NCI-H345 treated with DMSO at 0.1 percent for 48 hours (cell line): ENCODE measurements around the gene CARNS1.

Experiments used
- DNase-seq: peaks from one replicate; lab custom pipeline; 2025; ENCODE audit not compliant: unreplicated experiment; lab: John Stamatoyannopoulos, UW

CARNS1 gene

DNA sequence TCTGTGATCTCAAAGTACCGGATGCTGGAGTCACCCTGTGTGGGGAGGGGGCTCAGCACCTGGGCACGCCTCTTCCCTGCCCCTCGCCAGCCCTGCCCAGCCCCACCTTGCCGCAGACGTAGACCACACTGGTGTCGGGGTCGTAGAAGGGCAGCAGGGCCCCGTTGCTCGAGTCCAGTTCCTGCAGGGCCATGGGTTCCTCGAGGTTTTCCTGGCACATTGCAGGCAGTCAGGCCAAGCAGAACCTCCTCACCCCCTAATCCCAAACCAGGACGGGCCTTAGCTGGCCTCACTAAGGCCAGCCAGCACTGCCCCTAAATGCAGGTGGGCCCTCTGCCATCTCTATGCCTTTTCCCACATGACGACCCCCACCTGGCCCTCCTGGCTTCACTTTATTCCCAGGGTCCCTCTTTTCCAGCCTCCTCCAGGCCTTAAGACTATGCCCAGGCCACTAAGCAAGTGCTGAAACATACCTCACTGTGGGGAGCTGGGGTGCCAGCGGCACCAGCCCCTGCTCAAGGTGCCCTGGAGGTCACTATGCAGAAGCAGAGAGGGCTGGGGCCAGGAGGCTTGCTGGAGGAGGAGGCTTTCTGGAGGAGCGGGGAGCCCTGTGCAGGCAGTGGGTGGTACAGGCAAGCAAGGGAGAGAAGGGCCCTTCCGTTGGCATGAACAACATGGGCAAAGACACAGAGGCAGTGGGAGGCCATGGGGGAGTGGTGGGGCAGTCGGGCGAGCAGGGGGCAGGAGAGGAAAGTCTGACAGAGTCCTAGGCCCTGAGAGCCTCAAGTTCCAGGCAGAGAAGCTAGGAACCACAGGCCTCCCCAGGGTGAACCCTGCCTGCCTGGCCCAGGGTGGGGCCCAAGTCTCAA, 25.0 kb downstream of the CARNS1 start:
- DNase-seq = no peak

DNA sequence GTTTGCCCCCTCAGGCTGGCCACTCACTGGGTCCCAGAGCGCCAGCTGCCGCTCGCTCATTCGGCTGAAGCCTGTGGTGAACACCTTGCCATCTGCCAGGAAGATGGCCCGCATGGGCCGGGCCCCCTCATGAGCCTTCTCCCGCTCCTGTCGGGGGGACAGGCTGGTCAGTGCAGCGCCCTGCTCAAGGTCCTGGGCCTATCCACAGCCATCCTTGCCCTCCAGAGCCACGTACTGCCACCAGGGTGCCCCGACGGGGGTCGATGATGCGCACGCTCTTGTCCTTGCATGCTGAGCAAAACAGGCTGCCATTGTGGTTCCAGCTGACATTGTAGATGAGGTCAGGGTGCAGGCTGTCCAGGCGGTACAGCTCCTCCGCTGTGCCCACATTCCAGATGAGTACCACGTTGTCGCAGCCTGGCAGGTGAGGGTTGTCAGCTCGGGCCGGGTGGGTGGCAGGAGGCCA, 25.7 kb downstream of the CARNS1 start:
- no peak for DNase-seq

DNA sequence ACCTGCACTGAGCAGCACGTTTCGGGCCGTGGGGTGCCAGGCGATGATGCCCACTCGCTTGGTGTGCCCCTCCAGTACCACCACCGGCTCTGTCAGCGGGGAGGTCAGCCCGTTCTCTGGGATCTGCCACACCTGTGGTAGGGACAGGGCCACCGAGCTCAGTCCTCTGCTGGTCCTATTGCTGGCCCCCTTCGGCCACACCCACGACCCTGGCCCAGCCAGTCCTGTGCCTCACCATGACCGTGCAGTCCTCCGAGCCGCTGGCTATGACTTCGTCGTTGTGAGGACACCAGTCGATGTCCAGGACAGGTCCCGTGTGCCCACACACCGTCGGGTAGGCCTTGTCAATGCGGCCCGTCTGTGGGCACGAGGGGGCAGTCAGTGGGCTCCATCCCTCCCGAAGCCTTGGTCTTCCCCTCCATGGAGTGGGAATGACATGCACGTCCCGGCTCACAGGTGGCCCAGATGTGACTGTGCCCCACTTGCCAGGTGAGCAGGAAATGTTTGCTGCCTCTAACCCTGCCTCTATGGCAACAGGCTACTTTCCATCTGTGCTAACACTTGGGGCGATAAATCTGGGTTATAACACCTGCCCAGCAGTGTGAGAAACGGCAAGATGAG, 26.4 kb downstream of the CARNS1 start:
- DNase-seq = no peak

DNA sequence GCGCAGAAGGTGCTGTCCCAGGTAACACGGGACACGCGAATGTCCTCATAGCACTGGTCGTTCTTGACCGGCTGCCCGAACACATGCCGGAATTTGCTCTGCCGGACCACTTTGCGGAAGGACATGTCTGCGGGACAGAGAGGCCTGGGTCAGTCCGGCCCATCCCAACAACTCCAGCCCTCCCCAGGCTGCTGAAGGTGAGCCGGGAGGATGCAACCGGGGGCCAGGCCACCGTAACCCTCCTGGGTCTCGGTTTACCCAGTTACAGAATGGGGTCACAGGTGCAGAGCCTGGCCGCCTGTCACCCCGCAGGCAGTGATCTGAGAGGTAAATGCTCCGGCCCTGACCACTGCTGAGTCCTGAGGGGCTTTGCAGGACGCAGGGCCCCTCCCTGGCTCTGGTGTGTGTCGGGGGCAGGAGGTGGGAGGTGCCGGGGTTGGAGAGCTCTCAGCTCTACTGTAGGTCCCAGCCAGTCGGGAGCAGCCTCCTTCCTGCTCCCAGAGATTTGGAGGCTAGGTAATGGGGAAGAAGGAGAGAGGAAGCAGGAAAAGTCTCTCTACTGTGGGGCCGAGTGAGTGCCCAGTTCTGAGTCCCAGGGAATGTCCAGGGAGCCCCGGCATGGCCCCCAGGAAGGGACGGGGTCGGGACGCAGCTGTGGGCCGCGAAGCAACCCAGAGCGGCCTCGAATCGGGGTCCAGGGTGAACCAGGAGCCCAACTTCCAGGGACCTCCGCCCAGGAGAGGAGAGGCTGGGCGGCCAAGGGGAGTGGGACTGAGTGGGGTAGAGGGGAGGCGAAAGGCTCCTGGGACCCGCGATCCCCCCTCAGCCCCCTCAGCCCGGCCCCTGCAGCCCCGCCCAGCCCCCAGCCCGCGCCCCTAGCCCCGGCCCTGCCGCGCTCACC, 27.3 kb downstream of the CARNS1 start:
- DNase-seq = no peak

DNA sequence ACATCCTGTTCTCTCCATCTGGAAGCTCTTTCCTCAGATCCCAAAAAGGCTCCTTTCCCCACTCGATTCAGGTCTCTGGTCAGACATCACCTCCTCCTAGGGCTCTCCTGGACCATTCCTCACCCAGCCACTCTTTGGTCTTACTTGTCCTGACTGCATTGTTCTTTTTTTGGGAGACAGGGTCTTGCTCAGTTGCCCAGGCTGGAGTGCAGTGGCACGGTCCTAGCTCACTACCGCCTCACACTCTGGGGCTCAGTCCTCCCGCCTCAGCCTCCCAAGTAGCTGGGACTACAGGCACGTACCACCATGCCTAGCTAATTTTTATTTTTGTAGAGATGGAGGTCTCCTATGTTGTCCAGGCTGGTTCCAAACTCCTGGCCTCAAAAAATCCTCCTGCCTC, 30.0 kb downstream of the CARNS1 start:
- no peak for DNase-seq

DNA sequence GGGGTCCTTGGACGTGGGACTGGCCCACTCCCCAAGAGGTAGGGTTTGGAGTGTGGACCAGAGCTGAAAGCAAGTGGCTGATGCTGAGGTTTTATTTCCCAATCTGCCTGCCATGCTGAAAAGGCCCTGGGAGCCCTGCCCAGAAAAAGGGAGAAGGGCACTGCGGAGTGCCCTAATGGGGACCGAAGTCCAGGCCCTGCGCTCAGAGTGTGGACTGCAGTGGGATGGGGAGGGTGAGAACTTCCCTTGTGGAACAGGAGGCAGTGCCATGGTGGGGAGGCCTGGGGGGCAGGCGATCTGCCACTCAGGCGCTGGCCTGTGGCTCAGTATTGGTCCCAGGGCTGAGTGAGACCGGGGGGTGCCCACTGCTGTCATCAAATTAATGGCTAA, 32.7 kb downstream of the CARNS1 start:
- DNase-seq = no peak

- no peak for DNase-seq
These were observed 33.8 kb downstream of the CARNS1 start for GRCh38 chr11:67449116-67449844.

GRCh38 chr11:67450796-67451657, 35.5 kb downstream of the CARNS1 start:
- DNase-seq = no peak

- no peak for DNase-seq
These were observed 36.1 kb downstream of the CARNS1 start for GRCh38 chr11:67451658-67451976.

DNA sequence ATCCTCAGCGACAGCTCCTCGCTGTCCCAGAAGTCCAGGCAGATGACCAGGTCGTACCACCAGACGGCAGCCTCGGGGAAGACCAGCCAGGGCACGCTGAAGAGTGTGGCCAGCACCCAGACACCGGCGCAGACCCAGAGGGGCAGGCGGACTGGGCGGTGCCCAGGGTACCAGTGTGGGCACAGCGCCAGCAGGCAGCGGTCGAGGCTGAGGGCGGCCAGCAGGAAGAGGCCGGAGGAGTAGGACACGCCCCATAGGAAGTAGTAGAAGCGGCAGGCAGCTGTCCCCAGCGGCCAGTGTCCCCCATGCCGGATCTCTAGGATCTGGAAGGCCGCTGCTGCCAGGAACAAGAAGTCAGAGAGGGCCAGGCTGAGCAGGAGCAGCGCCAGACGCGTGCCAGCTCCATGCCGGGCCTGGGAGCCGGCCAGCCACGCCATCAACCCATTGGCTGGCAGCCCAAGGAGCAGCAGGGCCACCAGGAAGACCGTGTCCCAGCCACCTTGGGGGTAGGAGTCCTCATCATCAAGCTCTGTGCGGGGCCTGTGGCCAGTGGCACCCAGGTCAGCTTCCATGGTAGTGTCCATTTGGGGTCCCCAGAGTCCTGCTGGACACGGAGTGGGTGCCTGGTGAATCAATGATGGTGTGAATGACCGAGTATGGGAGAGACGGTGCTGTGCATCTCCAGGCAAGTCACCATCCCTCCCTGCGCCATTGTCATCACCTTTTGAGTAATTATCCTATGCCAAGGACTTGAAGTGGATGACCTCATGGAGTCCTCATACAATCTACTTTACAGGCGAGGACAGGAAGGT, 36.9 kb downstream of the CARNS1 start, which contains the start of gene GPR152:
TSS of gene GPR152 (minus strand) at position 589 of the 812 bp plus-strand sequence. CDS start at position 584, 5 bp downstream.
- DNase-seq = no peak

DNA sequence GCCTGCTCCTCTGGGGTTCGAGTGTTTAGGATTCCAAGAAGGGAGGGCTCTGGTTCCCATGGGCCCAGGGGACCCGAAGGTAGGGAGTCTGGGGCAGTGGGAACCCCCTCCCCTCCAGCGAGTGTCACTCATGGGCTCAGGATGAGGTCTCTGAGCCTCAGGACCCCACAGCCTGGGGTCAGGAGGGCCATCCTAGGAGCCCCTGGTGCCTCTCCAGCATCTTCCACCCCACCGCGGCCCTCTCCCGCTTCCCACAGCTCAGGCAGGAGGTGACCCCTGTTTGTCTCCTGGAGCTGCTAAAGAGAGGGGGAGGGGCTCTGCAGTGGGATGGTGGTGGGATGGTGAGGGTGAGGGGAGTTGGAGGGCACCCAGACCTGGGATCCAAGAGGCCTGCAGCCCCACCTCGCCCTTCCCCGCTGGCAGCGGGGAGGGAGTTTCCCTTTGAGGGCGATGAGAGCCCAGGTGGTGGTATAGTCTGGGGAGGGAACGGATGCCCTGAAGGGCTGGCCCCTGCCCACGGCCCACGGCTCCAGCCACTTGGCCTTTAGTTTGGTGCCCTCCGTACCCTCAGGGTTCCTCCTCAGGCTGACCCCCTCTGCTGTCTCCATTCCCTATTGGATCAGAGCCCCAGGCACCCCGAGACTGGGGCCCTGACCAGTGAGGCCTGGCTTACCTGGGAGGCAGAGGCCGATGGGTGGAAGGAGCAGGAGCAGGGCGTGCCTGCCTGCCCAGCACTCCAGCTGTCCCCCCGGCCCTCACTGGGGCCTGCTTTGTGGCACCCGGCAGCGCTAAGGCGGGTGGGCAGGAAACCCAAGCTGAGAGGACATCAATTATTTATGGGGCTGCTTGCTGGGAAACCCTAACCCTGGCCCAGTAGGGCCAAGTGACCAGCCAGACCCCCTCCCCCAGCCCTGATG, 38.6 kb downstream of the CARNS1 start:
- DNase-seq = no peak

DNA sequence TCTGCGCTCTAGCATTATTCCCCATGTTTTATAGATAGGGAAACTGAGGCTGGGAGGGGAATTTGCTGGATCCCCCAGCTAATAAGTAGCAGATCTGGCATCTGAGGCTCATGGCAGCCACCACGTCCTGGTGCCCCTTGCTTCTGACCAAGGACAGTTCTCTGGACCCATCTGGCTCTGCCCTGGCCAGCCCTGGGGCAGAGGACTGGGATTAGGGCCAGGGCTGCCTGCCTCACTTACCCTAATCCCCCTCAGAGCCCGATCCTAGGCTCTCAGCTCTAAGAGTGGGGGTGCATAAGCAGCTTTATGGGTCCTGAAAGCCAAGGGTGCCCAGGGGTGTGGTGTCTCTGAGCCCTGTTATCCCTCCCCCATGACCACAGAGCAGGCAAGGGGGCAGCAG, 39.6 kb downstream of the CARNS1 start, which contains the start of gene CABP4:
TSS of gene CABP4 (plus strand) at position 301 of the 400 bp plus-strand sequence. CDS start at position 371, 70 bp downstream.
- DNase-seq = no peak

DNA sequence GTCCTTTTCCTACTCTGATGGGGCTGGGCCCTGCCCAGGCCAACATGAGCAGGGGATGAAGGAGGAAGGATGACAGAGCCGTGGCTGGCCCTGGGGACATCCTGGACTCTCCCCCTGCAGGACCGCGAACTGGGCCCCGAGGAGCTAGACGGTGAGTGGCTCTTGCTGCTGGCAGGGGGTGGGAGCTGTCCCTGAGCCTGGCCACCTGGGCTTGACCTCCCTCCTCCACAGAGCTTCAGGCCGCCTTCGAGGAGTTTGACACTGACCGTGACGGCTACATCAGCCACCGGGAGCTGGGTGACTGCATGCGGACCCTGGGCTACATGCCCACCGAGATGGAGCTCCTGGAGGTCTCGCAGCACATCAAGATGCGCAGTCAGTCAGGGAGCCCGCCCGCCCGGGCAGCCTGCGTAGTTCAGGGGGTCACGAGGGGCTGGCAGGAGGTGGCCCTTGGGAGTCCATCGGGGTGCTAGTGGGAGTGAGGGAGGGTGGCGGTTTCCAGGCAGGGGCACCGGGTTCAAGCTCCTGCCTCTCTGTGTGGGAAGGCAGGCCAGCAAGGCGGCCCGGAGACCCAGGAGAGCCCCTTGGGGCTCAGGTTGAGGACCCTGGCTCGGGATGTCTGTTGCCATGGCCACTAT, 40.7 kb downstream of the CARNS1 start:
- no peak for DNase-seq

- no peak for DNase-seq
These were observed 42.0 kb downstream of the CARNS1 start for GRCh38 chr11:67457453-67457852.

DNA sequence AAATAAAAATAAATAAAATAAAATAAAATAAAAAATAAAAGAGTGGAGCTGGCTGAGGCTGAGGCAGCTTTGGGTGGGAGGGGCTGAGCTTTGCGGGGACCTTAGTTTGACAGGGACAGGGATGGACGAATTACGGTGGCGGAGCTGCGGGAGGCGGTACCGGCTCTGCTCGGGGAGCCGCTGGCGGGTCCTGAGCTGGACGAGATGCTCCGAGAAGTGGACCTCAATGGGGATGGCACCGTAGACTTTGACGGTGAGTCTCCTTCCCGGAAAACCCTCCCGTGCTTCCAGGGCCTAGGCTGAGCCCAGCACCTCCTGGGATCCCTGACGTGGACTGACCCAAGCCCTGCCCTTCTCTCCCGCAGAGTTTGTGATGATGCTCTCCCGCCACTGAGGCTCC, 42.8 kb downstream of the CARNS1 start:
- DNase-seq = no peak

GRCh38 chr11:67463186-67463585, 47.7 kb downstream of the CARNS1 start:
- no peak for DNase-seq

DNA sequence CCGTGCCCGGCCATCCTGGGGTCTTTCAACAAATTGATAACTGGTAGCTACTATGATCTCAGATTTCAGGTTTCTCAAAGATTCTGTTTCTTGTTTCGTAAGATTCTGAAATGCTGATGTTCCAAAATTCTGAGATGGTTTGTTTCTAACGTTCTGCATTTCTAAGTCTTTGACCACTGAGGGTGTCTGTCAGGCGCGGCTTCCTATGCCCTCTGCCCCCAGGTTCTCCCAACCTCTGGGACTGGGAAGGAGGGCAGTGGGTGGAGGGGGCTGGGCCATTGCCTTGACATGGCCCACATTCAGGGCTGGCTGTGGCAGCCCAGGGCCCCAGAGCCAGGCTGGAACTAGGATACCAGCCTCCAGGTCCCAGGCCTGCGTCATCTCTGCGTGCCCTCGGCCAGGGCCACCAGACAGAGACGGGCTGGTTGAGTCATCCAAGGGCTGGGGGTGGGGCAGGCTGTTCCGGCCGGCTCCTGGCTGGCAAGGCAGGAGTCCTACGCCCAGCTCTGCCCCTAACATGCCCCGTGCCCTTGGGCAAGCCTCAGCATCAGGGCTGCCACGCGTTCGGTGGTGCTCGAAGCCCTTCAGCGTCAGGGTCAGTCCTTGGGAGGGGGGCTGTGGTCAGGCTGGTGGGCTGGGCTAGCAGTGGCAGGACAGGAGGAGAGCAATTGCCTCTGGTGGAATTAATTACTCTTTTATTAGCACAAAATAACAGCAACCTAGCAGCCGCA, 48.4 kb downstream of the CARNS1 start:
- no peak for DNase-seq
